CD4-positive, alpha-beta T cell treated with Interleukin-17A for 1 hour (primary cell): ENCODE data around the gene GP1BB.
"Not testable (repeated sequence)": the region's sequence is repeated elsewhere in the genome, so short reads cannot be mapped to it uniquely, and the experiment has no call there.

Source experiments
- DNase-seq: peaks from one replicate; pipeline ENCODE4 v3.0.0-alpha.2; 2020

The GP1BB gene

DNA sequence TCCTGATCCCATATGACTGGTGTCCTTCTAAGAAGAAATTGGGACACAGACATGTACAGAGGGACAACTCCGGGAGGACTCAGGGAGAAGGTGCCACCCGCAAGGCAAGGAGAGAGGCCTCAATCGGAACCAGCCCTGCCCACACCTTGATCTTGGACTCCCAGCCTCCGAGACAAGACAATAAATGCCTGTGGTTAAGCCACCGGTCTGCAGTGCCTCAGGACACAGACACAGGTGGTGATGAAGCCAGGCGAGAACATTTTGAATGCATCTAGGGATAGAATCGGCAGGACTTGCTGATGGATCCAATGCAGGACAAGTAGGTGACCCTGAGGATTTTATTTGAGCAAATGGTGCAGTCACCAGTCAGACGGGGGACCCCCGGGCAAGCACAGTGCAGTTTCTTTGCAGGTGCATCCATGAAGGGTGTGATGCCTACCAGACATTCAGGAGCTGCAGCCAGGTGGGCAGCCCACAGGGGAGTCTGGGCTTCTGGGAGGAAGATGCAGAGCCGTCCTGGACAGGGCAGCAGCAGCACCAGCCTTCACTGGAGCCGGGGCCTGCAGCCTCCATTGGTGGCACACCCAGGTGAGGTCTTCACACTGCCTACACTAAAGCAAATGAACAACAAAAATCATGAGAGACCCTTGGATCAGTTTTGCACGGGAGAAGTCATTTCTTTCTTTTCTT lies 29.2 kb upstream of the GP1BB start:
- no peak for DNase-seq

DNA sequence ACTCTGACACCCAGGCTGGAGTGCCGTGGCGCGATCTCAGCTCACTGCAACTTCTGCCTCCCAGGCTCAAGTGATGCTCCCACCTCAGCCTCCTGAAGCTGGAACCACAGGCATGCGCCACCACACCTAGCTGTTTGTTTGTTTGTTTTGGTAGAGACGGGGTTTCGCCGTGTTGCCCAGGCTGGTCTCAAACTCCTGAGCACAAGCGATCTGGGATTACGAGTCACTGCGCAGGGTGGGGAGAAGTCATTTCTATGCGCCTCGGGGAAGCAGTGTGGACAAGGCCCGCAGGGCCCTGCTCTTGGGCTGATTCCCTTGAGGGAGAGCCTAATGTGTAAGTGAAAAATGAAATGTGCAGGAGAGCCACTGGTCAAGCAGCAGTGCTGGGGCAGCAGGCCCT lies 28.6 kb upstream of the GP1BB start:
- no peak for DNase-seq

DNA sequence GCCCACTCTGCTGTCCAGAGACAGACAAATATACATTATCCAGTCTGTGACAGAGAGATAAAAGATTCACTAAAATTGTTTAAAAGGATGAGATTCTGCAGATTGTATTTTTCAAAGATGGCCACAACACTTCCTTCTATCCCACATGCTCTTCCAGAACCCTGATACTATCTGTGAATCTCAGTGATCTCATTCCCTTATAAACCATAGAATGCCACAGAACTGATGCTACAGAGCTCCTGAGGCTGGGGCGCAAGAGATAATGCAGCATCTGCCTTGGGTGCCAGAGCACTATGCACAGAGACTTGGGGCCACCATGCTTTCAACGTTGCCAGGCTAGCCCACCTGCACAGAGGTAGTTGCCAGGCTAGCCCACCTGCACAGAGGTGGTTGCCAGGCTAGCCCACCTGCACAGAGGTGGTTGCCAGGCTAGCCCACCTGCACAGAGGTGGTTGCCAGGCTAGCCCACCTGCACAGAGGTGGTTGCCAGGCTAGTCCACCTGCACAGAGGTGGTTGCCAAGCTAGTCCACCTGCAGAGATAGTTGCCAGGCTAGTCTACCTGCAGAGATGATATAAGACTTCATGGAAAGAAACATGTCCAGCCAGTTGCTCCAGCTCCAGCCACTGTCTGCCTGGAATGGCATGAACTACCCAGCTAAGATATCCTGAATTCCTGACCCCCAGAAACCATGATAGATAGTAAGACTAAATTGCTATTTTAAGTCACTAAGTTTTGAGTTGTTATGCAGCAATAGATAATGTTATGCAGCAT lies 26.6 kb upstream of the GP1BB start:
- no peak for DNase-seq

DNA sequence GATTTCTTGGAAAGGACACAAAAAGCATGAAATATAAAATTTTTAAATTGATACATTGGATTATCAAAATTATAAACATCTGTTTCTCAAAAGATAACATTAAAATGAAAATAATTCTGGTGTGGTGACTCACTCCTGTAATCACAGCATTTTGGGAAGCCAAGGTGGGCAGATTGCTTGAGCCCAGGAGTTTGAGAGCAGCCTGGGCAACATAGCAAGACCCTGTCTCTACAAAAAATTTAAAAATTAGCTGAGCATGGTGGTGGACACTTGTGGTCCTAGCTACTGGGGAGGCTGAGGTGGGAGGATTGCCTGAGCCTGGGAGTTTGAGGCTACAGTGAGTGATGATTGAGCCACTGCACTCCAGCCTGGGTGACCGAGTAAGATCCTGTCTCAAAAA lies 25.5 kb upstream of the GP1BB start:
- not testable (repeated sequence) for DNase-seq

DNA sequence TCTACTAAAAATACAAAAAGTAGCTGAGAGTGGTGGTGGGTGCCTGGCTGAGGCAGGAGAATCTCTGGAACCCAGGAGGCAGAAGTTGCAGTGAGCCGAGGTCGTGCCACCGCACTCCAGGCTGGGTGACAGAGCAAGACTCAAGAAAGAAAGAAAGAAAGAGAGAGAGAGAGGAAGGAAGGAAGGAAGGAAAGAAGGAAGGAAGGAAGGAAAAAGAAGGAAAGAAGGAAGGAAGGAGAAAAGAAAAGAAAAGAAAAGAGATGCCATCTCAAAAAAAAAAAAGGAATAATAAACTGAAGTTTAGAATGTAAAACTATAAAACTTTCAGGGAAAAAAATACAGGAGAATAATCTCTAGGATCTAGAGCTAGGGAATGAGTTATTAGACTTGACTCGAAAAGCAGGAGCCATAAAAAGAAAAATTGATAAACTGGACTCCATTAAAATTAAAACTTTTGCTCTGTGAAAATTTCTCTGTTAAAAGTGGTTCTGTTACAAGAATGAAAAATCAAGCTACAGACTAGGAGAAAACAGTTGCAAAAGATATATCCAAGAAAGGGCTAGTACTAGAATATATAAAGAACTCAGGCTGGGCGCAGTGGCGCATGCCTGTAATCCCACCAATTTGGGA lies 22.4 kb upstream of the GP1BB start:
- DNase-seq, result no peak

DNA sequence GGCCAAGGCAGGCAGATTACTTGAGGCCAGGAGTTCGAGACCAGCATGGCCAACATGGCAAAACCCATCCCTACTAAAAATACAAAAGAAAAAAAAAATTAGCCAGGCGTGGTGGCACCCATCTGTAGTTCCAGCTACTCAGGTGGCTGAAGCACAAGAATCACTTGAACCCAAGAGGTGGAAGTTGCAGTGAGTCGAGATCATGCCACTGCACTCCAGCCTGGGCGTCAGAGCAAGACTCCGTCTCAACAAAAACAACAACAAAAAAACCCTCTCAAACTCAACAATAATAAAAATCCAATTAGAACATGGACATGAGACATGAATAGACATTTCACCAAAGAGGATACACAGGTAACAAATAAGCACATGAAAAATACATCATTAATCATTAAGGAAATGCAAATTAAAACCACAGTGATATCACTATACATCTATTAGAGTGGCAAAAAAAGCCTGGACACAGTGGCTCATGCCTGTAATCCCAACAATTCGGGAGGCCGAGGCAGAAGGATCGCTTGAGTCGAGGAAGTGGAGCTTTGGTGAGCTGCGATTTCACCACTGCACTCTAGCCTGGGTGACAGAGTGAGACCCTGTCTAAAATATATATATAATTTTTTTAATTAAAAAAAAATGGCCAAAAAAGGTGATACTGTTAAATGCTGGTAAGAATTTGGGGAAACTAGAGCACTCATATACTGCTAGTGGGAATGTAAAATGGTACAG lies 21.8 kb upstream of the GP1BB start:
- DNase-seq, result no peak

DNA sequence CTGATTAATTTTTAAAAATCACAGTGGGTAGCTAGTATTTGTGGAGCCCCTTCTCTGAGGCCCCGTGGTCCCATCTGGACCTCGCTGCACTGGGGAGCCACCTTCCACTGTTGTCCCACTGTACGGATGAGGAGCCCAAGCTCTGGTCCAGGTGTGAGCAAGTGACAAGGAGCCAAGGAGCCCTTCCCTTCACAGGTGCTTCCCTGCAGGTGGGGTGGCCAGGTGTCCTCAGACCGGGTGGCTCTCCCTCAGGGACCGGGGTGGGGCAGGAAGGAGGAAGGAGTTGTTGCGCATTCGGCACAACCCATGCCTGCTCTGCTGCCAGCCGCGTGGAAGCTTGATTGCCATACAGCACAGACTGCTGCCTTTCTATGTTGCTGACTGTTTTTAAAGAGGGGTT lies 19.5 kb upstream of the GP1BB start:
- no peak for DNase-seq

DNA sequence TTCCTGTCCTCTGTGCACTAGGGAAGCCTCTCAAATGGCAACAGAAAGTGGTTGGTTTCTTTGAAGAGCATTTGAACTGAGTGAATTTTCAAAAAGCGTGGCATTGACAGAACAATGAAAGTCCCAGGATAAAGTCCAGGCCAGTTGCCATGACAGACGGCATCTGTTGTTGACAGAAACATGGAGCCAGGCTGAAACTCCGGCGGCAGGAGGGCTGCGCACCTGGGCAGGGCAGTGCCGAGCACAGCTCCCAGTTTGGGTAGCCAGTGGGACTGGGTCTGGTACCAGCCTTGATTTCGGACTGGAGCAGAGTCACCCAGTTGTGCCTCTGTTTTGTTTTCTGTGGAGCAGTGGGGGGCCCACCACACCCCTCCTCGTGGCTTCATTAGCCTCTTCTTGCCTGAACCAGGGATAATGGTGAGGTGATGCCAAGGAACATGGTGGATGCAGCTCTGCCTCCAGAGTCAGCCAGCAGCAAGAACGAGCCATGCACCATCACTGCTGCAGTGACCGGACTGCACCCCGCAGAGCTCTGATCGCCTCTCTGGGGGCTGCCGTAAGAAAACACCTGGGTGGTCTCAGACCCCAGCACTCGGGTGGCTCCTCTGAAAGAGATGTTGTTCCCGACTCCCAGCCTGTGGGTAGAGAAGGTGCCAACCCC lies 18.9 kb upstream of the GP1BB start:
- DNase-seq, result no peak

DNA sequence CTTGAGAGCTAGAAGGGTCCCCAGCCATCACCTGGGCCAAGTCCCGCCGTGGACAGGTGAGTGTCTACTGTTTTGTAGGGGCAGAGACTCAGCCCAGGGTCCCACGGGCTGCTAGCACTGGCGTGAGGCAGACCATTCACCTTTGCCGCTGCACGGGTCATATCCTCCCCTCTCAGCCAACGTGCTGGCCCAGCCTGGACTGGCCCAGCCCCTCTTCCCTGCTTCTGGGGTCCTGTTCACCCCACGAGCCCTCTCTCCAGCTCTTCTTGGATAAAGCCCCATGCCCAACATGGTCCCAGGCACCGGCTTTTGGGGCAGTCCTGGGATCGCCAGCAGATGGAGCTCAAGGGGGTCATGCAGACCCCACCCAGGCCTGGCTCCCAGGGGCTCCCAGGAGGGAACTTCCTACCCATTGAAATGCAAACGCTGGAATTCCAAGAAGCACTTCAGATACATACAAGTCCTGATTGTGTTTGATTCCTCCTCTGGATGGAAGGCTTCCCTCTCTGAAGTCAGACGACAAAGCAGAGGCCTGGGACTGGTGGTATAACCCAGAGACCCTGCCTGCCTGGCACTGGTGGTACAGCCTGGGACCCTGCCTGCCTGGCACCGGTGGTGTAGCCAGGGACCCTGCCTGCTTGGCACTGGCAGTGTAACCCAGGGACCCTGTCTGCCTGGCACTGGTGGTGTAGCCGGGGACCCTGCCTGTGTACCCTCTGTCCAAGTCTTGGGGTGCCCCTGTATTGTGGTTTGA lies 18.0 kb upstream of the GP1BB start:
- DNase-seq, result no peak

DNA sequence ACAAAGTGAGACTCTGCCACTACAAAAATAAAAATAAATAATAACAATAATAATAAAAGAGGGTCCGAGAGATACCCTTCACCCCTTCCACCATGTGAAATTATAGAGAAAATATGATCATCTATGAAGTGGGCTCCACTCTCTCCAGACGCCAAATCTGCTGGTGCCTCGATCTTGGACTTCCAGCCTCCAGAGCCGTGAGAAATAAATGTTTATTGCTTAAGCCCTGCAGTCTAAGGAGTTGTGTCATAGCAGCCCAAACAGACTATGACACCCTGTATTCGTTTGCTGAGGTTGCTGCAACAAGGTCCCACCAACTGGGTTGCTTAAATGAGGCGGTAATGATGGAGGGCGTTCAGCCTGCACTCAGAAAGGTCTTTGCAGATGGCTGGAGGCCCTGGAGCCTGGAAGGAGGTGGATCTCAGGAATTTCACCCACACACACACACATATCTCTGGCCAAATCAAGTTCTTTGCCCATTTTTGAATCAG lies 16.6 kb upstream of the GP1BB start:
- no peak for DNase-seq

DNA sequence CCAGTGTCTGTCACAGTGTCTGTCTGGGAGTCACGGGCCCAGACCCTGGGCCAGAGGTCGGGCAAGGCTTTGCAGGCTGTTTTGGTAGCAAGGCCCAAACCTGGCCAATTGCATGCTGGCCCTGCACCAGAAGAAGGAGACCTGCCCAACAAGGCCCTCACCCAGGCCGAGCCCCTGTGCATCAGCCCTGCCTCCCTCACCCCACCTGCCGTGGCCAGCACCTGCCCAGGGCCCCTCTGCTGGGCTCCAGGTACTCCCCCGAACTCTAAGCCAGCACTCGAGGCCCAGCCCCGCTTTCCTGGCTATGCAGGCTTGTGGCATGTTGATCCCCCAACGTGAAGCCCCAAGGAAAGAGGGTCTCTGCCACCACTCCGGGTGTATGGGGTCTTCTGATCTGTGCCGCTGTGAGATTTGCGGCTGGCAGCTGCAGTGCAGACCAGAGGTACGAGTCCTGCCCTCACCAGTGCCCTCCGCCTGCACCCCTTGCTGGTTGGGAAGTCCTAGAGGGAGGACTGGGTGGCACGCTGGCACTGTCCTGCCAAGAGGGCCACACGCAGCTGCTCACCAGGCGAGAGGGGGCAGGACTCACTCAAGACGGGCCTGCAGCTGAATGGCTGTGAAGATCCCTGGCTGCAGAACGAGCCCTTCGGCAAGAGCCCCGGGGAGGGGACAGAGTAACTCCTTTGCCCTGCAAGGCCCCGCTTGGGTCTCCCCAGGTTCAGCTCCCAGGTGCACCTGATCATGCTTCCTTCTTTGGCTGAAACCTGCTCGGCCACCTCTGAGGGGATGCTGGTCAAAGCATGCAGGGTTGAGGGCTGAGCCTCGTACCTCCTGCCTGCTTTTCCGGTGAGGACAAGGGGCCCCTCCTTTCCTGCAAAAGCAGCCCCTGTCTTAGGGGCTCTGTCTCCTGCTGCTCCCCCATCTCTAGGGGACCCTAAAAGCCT lies 15.7 kb upstream of the GP1BB start:
- DNase-seq, result no peak

DNA sequence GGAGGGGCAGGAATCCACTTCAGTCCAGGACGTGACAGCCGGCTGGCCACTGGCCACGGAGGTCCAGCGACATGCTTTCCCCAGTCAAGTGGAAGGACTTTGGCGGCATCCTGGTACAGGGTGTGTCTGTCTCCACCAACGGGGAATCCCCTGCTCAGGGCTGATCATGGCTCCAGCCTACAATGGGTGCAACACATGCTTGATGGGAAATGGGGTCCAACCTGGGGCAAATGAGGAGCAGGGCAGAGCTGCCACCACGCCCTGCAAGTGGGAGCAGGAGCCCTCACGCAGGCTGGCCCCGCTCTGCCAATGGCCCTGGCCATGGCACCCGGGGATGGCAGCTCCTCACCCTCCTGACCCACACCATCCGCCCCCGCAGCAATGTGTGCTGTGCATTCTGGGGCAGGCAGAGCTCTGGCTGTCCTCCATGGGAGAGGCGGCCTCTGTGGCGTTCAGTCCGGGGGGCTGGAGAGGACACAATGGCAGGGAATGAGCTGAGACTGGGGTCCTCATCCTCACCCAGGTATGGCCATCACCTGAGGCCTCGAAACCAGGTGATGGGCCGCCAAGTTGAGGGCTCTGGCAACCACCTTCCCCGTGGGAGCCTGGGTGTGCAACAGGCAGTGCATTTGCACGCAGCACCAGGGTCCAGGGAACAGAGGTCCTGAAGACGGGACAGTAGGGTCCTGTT lies 14.9 kb upstream of the GP1BB start:
- DNase-seq, result no peak

DNA sequence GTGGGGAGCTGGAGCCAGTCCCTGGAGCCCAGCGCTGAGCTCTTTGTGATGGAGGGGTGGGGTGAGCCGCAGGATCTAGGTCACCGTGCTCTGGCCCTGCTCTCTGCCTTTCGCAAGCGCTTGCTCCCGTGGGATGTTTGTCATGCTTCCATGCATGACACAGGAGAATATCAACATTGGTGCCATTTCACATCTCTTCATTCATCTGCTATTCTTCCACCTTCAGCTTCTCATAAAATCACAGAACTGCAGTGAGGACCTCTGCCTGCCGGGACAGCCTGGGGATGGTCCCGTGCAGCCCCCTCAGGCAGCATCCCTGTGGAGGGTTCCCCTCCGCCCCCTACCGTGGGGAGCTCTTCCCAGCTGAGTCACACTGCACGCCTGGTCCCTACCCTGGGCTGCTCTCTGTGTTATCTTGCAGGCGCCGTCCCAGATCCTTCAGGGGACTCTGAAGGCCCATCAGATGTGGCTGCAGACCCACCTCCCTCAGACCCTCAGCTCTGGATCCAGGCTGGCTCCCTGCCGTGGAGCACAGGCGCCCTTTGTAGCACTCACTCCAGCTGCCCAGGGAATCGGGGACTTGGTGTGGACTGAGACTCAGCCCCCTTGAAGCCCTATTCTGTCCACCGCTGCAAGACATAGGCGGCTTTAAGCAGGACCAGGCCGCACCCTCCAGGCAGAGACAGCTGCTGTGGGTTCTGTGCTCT lies 14.1 kb upstream of the GP1BB start:
- no peak for DNase-seq

DNA sequence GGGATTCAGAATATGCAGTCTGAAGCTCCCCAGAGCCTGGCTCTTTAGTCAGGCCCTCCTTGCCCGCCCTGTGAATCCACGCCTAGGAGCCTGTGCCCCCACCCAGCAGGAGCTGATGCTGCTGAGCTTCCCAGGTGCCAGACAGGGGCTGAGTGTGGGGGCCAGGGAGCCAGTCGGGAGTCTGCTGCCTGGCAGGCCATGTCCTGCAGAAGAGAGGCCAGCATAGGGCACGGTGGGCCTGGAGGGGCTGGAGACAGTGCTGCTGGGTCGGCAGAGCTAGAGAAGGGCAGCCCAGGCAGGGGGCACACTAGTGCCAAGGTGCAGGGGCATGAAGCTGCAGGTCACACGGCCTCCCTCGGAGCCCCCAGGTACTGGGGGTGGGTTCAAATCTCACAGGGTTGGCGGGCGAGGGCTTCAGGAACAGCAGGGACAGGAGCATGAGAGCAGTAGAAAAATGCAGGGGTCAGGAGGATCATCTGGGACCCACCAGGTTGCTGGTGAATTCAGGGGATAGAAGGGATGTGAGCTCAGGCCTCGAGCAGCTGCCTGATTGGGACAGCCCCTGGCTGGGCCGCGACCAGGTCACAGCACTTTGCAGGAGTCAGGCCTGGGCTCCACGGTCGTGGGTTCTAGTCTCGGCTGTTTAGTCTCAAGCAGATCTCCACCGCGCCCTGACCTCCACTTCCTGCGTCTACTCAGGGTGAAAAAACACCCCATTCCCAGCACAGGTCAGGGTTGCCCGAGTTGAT lies 13.1 kb upstream of the GP1BB start:
- DNase-seq, result no peak

DNA sequence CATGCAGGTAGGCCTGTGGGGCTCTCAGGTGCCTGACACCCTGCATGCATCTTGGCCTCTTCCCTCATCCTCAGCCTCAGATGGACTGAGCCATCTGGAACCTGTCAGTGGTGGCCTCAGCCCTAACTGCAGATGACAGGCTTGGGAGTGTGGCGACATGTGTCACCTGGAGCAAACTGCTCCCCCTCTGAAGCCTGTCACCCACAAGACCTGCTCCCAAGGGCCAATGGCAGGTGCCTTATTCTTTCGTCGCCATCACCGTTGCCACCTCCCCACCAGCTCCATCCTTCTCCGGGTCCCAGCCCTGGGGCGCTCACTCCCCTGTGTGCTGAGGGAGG lies 12.6 kb upstream of the GP1BB start:
- DNase-seq, result no peak

DNA sequence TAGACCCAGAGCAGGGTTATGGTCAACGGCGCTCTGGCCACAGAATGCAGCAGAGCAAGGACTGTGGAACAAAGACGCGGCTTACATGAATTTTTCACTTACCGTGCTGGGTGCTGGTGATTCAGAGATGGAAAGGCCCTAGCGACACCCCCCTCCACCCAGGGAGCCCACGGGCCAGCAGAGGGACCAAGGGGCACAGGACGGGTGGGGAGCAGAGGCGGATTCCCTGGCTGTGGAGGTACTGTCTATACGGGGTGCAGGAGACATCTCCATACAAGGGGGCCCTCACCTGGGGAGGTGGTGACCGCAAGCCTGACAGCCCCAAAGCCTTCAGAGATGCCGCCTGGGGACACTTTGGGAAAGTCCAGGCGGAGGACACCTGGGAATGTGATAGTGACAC lies 10.1 kb upstream of the GP1BB start:
- DNase-seq, result no peak

DNA sequence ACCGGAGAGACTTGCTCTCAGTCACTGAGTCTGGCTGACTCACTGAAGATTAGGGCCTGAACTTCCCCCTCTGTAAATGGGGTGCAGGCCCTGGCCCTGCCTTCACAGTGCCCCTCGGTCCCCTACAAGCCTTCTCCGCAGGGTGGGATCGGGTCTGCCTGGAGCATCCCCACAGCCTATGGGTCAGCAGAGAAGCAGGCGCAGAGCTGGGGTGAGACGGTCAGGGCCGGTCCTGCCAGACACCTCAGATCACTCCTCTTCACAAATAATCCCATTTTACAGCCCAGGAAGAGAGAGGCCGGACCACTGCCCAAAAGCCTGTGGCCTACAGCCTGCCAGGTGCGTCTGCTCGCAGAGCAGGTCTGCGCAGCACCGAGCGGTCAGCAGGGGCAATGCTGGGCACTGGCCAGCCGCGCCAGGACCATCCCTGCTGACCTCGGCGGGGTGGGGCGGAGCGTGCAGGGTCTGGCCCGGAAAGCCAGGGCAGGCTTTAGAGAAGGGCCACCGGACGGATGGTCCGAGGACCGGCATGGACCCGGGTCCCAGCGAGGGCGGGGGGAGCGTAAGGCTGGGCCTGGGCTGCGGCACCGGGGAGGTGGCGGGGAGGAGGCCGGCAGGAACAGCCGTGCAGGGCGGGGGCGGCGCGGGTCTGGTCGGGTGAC lies 9.6 kb upstream of the GP1BB start:
- no peak for DNase-seq
